ENCODE results near the gene PRRT1B. TPM values are rescaled to one million over a fixed set of nuclear protein-coding genes. Genes with fewer than 3 reads are reported as not detected.
A peak's percentile ranks its signal among the peaks of the same experiment; 100 is the strongest.

The PRRT1B gene
- total and polyA plus RNA-seq, 2 donors (not counting 1 experiment from before 2014, with no cell fraction given): not detected

- Histone ChIP-seq H3K4me1 (ENCODE audit: control insufficient read depth, extremely low read depth, insufficient read depth, low read length) (no peaks in the 10 kb centered on the region), H4K20me1 (ENCODE audit: control insufficient read depth, extremely low read depth, insufficient read depth, low read length) (no peaks in the 10 kb centered on the region), H3K79me2 (ENCODE audit: control insufficient read depth, insufficient read depth, low read length) (no peaks in the 10 kb centered on the region), H3K36me3 (ENCODE audit: control insufficient read depth, insufficient read depth, low read length) (no peaks in the 10 kb centered on the region), H3K9me3 (ENCODE audit: control insufficient read depth, insufficient read depth, low read depth, low read length) (no peaks in the 10 kb centered on the region), H3K9ac (ENCODE audit: insufficient read depth, low read length) (no peak overlapping the region), H3K27ac (ENCODE audit: insufficient read depth, low read length) (no peak overlapping the region), H3K27me3 (ENCODE audit: control insufficient read depth, insufficient read depth, low read length) (peaks cover 13% of the 10 kb centered on the region), H2AFZ (ENCODE audit: low read length) (no peak overlapping the region), H3K4me2 (ENCODE audit: extremely low read depth, insufficient read depth, low read length) (no peak overlapping the region), H3K4me3 (replicated peaks in 1 of 4; ENCODE audit: control extremely low read depth in 1 of 4, insufficient read depth in 1 of 4, low read depth in 3 of 4, low read length in 4 of 4) (no peak overlapping the region)
- DNase-seq (ENCODE audit: low read depth in 2 of 2): no peak
- TF ChIP-seq CTCF (conservative IDR thresholded peaks at IDR 0.05 in 1 of 2, IDR thresholded peaks at IDR 0.05 in 1 of 2; ENCODE audit: low read depth in 1 of 2, low read length in 2 of 2): no peak
- peak; percentile 61 for TF ChIP-seq EZH2 (IDR thresholded peaks at IDR 0.05; ENCODE audit: low read length, missing control alignments)
Observed at GRCh38 chr9:131554843-131555351, 9.6 kb downstream of the PRRT1B start.

GRCh38 chr9:131555841-131556673 is 10.7 kb downstream of the PRRT1B start:
- H3K79me2 ChIP-seq (ENCODE audit: control insufficient read depth, insufficient read depth, low read length): no peaks in the 10 kb centered on the region
- TF ChIP-seq EZH2 (IDR thresholded peaks at IDR 0.05; ENCODE audit: low read length, missing control alignments): no peak
- no peak for DNase-seq (ENCODE audit: low read depth in 2 of 2)

GRCh38 chr9:131557855-131558548 is 12.7 kb downstream of the PRRT1B start:
- Histone ChIP-seq H3K27me3 (ENCODE audit: control insufficient read depth, insufficient read depth, low read length) (peaks cover 13% of the 10 kb centered on the region), H3K4me3 (replicated peaks in 1 of 4; ENCODE audit: control extremely low read depth in 1 of 4, insufficient read depth in 1 of 4, low read depth in 3 of 4, low read length in 4 of 4) (no peak overlapping the region), H3K79me2 (ENCODE audit: control insufficient read depth, insufficient read depth, low read length) (no peaks in the 10 kb centered on the region), H3K4me1 (ENCODE audit: control insufficient read depth, extremely low read depth, insufficient read depth, low read length) (no peaks in the 10 kb centered on the region), H3K27ac (ENCODE audit: insufficient read depth, low read length) (no peak overlapping the region), H3K9ac (ENCODE audit: insufficient read depth, low read length) (no peak overlapping the region), H3K9me3 (ENCODE audit: control insufficient read depth, insufficient read depth, low read depth, low read length) (no peaks in the 10 kb centered on the region), H3K4me2 (ENCODE audit: extremely low read depth, insufficient read depth, low read length) (no peak overlapping the region), H3K36me3 (ENCODE audit: control insufficient read depth, insufficient read depth, low read length) (no peaks in the 10 kb centered on the region), H4K20me1 (ENCODE audit: control insufficient read depth, extremely low read depth, insufficient read depth, low read length) (no peaks in the 10 kb centered on the region), H2AFZ (ENCODE audit: low read length) (no peak overlapping the region)
- no peak for DNase-seq (ENCODE audit: low read depth in 2 of 2)
- no peak for TF ChIP-seq EZH2 (IDR thresholded peaks at IDR 0.05; ENCODE audit: low read length, missing control alignments)
- no peak for TF ChIP-seq CTCF (conservative IDR thresholded peaks at IDR 0.05 in 1 of 2, IDR thresholded peaks at IDR 0.05 in 1 of 2; ENCODE audit: low read depth in 1 of 2, low read length in 2 of 2)

More at GRCh38 chr9:131555841-131556673, 10.7 kb downstream of the PRRT1B start:
- Histone ChIP-seq H3K9ac (ENCODE audit: insufficient read depth, low read length) (no peak overlapping the region), H3K4me1 (ENCODE audit: control insufficient read depth, extremely low read depth, insufficient read depth, low read length) (no peaks in the 10 kb centered on the region), H4K20me1 (ENCODE audit: control insufficient read depth, extremely low read depth, insufficient read depth, low read length) (no peaks in the 10 kb centered on the region), H3K9me3 (ENCODE audit: control insufficient read depth, insufficient read depth, low read depth, low read length) (no peaks in the 10 kb centered on the region), H3K27ac (ENCODE audit: insufficient read depth, low read length) (no peak overlapping the region), H3K27me3 (ENCODE audit: control insufficient read depth, insufficient read depth, low read length) (peaks cover 13% of the 10 kb centered on the region), H3K4me3 (replicated peaks in 1 of 4; ENCODE audit: control extremely low read depth in 1 of 4, insufficient read depth in 1 of 4, low read depth in 3 of 4, low read length in 4 of 4) (no peak overlapping the region), H3K4me2 (ENCODE audit: extremely low read depth, insufficient read depth, low read length) (no peak overlapping the region), H2AFZ (ENCODE audit: low read length) (no peak overlapping the region), H3K36me3 (ENCODE audit: control insufficient read depth, insufficient read depth, low read length) (no peaks in the 10 kb centered on the region)

All from fibroblast of lung (primary cell).